GM10847 (cell line): ENCODE data around the gene ANKRD34A.

Experiments used
- POLR2A ChIP-seq: IDR thresholded peaks from 2 replicates; pipeline ENCODE4 v1.6.1; 2011; ENCODE audit not compliant: insufficient read length; ENCODE audit errors: extremely low read depth

Gene ANKRD34A

GRCh38 chr1:145964328-145965118 lies at the start of gene ANKRD34A, which contains the start of gene POLR3GL:
Gene ANKRD34A (minus strand): TSS chr1:145964575. CDS start chr1:145961759, 2,816 bp downstream.
Gene POLR3GL (plus strand): TSS chr1:145964690. CDS start chr1:145974866, 10,176 bp downstream.
- TF ChIP-seq POLR2A: peak; percentile 89

DNA sequence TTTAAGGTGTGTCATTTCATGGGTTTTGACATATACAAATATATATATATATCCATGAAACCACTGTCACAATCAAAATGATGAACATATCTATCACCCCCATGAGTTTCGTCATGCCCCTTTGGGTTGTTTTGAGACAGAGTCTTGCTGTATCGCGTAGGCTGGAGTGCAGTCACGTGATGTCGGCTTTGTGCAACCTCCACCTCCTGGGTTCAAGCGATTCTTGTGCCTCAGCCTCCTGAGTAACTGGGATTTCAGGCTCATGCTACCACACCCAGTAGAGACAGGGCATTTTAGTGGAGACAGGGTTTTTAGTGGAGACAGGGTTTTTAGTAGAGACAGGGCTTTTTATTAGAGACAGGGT lies 49.2 kb upstream of the ANKRD34A start:
- no peak for TF ChIP-seq POLR2A

GRCh38 chr1:146012703-146013558 lies 48.6 kb upstream of the ANKRD34A start:
- TF ChIP-seq POLR2A: no peak

DNA sequence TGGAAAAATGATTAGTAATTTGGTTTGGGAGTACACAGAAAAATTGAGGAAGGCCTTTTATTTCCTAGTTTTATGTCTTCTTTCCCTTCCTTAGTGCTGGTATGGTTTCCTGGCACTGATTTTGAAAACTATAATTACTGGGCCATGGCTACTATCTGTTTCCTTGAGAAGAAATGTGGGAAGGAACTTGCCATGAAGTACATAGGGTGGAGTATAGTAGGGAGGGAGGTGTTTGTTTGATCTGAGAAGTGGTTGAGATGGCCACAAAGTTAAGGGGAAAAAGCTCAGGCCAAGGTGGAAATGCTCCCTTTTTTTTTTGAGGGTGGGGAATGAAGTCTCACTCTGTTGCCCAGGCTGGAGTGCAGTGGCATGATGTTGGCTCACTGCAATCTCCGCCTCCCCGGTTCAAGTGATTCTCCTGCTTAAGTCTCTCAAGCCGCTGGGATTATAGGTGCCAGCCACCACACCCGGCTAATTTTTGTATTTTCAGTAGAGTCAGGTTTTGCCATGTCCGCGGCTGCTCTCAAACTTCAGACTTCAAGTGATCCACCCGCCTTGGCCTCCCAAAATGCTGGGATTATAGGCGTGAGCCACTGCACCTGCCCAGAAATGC lies 45.9 kb upstream of the ANKRD34A start:
- no peak for TF ChIP-seq POLR2A

- no peak for TF ChIP-seq POLR2A
Measured at GRCh38 chr1:146007489-146008133, 43.2 kb upstream of the ANKRD34A start.

- TF ChIP-seq POLR2A: no peak
Measured at GRCh38 chr1:146001709-146002108, 37.3 kb upstream of the ANKRD34A start.

DNA sequence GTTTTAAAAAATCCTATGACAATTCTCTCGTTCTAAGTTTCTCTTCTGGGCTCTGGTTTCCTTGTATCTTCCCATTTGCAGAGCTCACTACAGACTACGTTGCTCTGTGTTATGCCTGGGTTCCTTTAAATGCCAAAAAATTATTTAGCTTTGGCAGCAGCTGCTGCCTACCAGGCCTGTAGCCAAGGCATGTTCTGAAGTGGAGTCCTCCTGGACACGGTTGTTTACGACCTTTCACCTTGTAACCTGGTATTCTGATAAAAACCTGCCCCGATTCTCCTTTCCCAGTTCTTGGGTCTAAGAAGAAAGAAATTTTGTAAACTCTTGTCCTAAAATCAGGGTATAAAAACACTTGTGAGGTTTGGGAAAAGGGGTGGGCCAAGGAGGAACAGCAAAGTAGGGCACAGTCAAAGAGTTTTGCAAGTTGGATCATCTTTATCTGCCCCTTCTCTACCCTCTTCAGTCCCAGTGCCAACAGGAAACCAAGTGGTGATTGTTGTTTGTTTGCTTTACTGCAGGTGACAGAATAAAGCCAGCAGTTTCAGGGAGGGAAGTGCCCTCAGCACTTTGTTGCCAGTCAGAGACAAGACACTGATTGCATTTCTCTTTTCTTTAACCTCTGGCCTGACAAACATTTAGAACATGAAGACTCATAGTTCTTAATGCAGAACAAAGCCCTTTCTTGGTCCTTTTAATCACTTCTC lies 35.1 kb upstream of the ANKRD34A start:
- TF ChIP-seq POLR2A: no peak

DNA sequence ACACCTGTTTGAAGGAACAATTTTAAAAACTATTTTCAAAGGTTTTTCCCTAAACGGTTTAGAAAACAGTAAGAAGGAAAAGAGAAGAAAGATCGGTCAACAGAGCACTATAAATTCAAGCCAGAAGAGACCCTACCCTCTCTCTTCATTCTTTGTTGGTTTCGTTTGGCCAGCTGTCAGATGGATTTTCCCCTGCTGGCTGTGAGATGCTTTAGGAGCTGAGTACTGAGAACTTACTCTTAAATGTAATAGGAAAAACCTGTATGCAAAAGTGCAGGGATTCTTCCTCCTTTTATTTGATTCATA lies 33.3 kb upstream of the ANKRD34A start:
- no peak for TF ChIP-seq POLR2A

DNA sequence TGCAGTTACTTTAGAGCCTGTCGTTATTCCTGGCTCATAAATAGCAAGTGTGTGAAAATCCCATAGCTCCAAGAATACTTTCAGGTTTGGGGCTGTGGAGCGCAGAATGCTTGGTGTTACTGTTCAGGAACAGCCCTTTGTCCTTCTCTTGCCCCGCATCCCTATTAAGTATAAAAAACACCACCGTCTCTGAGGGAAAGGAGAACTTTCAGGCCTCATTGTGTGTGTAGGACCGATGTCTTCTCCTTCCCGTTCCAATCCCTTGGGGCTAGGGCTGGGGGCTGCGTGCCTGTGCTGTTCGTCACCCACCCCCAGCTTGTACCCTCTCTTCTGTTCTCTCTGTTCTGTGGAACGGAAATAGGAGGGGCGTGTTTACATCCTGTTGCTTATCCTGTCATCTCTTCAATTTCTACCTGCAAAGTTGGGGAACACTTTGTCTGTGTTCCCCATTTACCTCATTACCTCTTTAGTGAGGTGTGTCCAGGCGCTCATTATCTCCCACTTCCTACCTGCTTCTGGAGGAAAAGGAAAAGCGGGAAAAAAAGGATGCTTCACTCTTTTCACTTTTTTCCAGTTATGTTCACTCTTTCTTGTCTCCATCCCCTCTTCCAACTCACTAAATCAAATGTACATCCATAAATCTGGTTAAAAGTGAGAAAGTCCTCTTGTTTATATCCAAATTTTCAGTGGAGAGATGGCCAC lies 32.8 kb upstream of the ANKRD34A start:
- peak; percentile 26 for TF ChIP-seq POLR2A

GRCh38 chr1:145996433-145997015 lies 32.1 kb upstream of the ANKRD34A start, which contains the start of gene TXNIP:
Gene TXNIP (minus strand): TSS chr1:145996579. CDS start chr1:145996266, 313 bp downstream.
- peak; percentile 64 for TF ChIP-seq POLR2A

DNA sequence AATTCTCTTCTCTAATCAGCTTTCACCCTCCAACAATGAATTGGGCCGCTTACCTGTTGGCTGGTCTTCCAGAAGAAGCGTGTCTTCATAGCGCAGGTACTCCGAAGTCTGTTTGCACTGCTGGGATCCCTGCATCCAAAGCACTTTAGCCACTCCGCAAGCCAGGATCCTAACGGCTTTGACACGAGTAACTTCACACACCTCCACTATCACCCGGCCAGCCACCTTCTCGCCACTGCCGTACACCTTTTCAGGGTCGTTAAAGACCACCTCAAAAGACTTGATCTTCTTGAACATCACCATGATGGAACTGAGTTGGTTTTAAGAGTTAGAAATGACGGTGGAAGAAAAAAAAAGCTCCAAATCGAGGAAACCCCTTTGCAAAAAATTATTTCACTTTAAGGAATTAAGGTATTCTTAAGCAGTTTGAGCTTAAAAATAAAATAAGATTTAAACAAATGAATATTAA lies 31.6 kb upstream of the ANKRD34A start:
- no peak for TF ChIP-seq POLR2A

DNA sequence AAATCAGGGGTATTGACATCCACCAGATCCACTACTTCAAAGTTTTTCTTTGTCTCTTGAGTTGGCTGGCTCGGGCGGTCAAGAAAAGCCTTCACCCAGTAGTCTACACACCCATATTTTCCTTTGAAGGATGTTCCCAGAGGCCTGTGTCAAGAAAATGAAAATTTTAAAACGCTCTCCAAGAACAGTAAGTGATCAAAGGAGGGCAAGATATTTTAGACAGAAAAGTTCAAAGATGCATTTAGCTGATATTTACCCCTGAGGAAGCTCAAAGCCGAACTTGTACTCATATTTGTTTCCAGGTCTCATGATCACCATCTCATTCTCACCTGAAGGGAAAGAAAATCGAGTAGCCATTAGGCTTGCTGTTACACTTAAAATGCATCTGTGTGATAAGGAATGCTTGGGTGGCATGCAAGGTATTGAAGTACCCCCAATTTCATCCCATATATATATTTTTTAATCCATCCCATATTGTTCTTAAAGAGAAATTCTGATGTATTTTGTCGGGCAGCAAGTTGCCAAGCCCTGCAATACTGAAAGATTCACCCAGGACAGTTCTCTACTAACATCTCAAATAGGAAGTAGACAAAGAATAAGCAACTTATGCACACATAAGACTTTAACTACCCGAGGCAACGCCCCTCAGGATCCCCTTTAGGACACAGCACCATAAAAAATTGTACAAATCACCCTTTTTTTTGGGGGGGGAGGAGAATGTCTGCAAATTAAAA lies 30.9 kb upstream of the ANKRD34A start:
- no peak for TF ChIP-seq POLR2A

DNA sequence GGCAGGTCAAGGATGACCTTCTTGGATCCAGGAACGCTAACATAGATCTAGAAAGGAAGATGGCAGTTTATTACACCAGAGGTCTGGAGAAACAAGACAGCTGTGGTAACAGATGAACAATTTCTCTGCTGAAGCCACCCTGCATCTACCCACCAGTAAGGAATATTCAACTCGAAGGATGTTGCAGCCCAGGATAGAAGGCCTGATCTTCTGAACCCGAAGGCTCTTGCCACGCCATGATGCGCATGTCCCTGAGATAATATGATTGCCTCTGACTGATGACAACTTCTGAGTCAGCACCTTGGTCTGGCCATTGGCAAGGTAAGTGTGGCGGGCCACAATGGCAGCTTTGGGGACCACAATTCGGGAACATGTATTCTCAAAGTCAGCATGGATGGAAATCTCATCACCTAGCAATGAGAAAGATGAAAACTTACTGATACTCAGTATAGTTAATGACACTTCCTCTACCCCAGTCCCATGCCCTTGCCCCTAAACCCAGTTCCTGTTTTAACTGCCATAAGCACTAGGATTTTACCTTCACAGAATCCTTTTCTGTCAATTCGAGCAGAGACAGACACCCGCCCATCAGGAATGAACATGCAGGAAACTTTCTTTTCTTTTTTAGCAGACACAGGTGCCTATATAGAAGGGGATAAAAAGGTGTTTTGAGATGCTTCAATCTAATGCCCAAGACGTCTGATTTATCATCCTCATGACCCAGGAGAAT lies 30.2 kb upstream of the ANKRD34A start:
- TF ChIP-seq POLR2A: peak; percentile 16
